ENCODE measurements around the gene INTS15. TPM values are rescaled to one million over a fixed set of nuclear protein-coding genes. Genes with fewer than 3 reads are reported as not detected.

The INTS15 gene
- total RNA-seq, 1 experiment from 2014 or later = 46.8 TPM

- no TSS peak for BruUV-seq (replicated peaks)
- TF ChIP-seq, protein P1, sequence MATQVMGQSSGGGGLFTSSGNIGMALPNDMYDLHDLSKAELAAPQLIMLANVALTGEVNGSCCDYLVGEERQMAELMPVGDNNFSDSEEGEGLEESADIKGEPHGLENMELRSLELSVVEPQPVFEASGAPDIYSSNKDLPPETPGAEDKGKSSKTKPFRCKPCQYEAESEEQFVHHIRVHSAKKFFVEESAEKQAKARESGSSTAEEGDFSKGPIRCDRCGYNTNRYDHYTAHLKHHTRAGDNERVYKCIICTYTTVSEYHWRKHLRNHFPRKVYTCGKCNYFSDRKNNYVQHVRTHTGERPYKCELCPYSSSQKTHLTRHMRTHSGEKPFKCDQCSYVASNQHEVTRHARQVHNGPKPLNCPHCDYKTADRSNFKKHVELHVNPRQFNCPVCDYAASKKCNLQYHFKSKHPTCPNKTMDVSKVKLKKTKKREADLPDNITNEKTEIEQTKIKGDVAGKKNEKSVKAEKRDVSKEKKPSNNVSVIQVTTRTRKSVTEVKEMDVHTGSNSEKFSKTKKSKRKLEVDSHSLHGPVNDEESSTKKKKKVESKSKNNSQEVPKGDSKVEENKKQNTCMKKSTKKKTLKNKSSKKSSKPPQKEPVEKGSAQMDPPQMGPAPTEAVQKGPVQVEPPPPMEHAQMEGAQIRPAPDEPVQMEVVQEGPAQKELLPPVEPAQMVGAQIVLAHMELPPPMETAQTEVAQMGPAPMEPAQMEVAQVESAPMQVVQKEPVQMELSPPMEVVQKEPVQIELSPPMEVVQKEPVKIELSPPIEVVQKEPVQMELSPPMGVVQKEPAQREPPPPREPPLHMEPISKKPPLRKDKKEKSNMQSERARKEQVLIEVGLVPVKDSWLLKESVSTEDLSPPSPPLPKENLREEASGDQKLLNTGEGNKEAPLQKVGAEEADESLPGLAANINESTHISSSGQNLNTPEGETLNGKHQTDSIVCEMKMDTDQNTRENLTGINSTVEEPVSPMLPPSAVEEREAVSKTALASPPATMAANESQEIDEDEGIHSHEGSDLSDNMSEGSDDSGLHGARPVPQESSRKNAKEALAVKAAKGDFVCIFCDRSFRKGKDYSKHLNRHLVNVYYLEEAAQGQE (IDR thresholded peaks at IDR 0.05; ENCODE audit: insufficient read depth in 1 of 2, low read depth in 2 of 2, low read length in 1 of 2) = no peak
- TF ChIP-seq TCF7L2 (IDR thresholded peaks at IDR 0.05; ENCODE audit: low read depth, low read length) (no peak), POLR2AphosphoS5 (IDR thresholded peaks at IDR 0.05; ENCODE audit: low read depth, low read length) (no peak), SIN3A (IDR thresholded peaks at IDR 0.05; ENCODE audit: borderline replicate concordance, insufficient read depth, low read depth, low read length) (no peak)
- TF ChIP-seq, protein P2, sequence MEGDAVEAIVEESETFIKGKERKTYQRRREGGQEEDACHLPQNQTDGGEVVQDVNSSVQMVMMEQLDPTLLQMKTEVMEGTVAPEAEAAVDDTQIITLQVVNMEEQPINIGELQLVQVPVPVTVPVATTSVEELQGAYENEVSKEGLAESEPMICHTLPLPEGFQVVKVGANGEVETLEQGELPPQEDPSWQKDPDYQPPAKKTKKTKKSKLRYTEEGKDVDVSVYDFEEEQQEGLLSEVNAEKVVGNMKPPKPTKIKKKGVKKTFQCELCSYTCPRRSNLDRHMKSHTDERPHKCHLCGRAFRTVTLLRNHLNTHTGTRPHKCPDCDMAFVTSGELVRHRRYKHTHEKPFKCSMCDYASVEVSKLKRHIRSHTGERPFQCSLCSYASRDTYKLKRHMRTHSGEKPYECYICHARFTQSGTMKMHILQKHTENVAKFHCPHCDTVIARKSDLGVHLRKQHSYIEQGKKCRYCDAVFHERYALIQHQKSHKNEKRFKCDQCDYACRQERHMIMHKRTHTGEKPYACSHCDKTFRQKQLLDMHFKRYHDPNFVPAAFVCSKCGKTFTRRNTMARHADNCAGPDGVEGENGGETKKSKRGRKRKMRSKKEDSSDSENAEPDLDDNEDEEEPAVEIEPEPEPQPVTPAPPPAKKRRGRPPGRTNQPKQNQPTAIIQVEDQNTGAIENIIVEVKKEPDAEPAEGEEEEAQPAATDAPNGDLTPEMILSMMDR (IDR thresholded peaks at IDR 0.05) = no peak
- DNase-seq (ENCODE audit: low read depth, low spot score) (no peak), ATAC-seq (peak; percentile 20; the same call in 1 of the 2 replicates)
- Histone ChIP-seq H3K27ac (ENCODE audit: low read length) (no peak overlapping the region), H3K9me3 (ENCODE audit: control insufficient read depth, insufficient read depth, low read depth, low read length) (no peaks in the 10 kb centered on the region), H3K4me3 (ENCODE audit: low read depth in 2 of 2, low read length in 2 of 2) (no peak overlapping the region), H3K4me1 (ENCODE audit: control insufficient read depth, insufficient read depth, low read length) (no peaks in the 10 kb centered on the region), H3K27me3 (ENCODE audit: control insufficient read depth, insufficient read depth, low read length) (no peaks in the 10 kb centered on the region), H3K36me3 (ENCODE audit: control insufficient read depth, insufficient read depth, low read length) (no peaks in the 10 kb centered on the region)
- in situ Hi-C loops (cut with HindIII; ENCODE audit: low pct_unique_long_range_greater_than_20kb, low sequenced_read_pairs) (no loop called here), intact Hi-C loops (cut with micrococcal nuclease; ENCODE audit: unreplicated experiment) (no loop called here)
- ChIA-PET POLR2A (no interaction called here), CTCF (no interaction called here)
Measured at GRCh38 chr7:6623589-6624245, 33.9 kb downstream of the INTS15 start.

DNA sequence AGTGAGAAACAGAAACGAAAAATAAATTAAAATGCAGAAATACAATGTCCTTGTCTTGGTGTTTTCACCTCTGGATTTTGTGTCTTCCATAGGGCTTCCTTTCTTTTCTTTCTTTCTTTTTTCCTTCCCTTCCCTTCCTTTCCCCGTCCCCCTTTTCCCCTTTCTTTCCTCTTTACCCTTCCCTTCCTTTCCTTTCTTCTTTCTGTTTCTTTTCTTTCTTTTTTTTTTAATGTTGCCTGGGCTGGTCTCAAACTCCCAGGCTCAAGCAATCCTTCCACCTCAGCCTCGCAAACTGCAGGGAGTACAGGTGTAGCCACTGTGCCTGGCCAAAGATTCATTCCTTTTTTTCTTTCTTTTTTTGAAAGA is 34.4 kb downstream of the INTS15 start:
- H3K9me3 ChIP-seq (ENCODE audit: control insufficient read depth, insufficient read depth, low read depth, low read length) = no peaks in the 10 kb centered on the region
- no peaks in the 10 kb centered on the region for H3K4me1 ChIP-seq (ENCODE audit: control insufficient read depth, insufficient read depth, low read length)
- H3K4me3 ChIP-seq (ENCODE audit: low read depth in 2 of 2, low read length in 2 of 2) = no peak overlapping the region
- H3K27me3 ChIP-seq (ENCODE audit: control insufficient read depth, insufficient read depth, low read length) = no peaks in the 10 kb centered on the region
- in situ Hi-C loops (cut with HindIII; ENCODE audit: low pct_unique_long_range_greater_than_20kb, low sequenced_read_pairs) = no loop called here
- intact Hi-C loops (cut with micrococcal nuclease; ENCODE audit: unreplicated experiment) = no loop called here
- ChIA-PET CTCF (no interaction called here), POLR2A (no interaction called here)
- BruUV-seq (replicated peaks) = no TSS peak
- TF ChIP-seq POLR2AphosphoS5 (IDR thresholded peaks at IDR 0.05; ENCODE audit: low read depth, low read length) = no peak
- no peak for TF ChIP-seq TCF7L2 (IDR thresholded peaks at IDR 0.05; ENCODE audit: low read depth, low read length)
- no peak for TF ChIP-seq SIN3A (IDR thresholded peaks at IDR 0.05; ENCODE audit: borderline replicate concordance, insufficient read depth, low read depth, low read length)
- TF ChIP-seq, protein P2 (IDR thresholded peaks at IDR 0.05) = no peak
- TF ChIP-seq, protein P1 (IDR thresholded peaks at IDR 0.05; ENCODE audit: insufficient read depth in 1 of 2, low read depth in 2 of 2, low read length in 1 of 2) = no peak
- ATAC-seq (no peak), DNase-seq (ENCODE audit: low read depth, low spot score) (no peak)
- no peak overlapping the region for H3K27ac ChIP-seq (ENCODE audit: low read length)
- H3K36me3 ChIP-seq (ENCODE audit: control insufficient read depth, insufficient read depth, low read length) = no peaks in the 10 kb centered on the region
